MM.1S (cell line): Measurements from ENCODE around the gene CORO2A.

Source experiments
- EZH2 ChIP-seq: fragments of 300-600 bp; sonication (generic); optimal IDR thresholded peaks from 2 replicates; pipeline ENCODE3; 2017; ENCODE audit warnings: low read depth, mild to moderate bottlenecking, antibody characterized with exemption, low read length, mixed read lengths
- TF ChIP-seq, protein P1 (sequence below): fragments of 300-600 bp; sonication (generic); IDR thresholded peaks from 2 replicates; pipeline ENCODE4 v1.5.1; 2016; ENCODE audit warnings: antibody characterized with exemption, low read length, mixed read lengths

DNA sequence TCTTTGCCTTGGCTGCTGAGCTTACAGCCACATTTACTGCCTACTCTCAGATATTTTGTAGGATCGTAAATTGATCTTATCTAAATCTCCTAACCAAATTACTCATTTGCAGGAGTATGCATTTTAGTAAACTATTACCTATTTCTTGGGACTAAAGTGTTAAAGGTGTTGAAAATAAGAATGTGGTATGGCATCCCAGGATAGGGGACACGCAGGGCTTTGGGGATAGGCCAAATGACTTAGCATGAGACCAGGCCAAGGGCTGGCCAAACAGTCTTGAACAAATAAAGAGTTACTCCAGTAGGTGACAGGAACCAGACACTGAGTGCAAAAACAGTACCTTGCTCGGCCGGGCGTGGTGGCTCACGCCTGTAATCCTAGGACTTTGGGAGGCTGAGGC lies 37.9 kb upstream of the CORO2A start:
- TF ChIP-seq EZH2 = no peak
- TF ChIP-seq, protein P1, sequence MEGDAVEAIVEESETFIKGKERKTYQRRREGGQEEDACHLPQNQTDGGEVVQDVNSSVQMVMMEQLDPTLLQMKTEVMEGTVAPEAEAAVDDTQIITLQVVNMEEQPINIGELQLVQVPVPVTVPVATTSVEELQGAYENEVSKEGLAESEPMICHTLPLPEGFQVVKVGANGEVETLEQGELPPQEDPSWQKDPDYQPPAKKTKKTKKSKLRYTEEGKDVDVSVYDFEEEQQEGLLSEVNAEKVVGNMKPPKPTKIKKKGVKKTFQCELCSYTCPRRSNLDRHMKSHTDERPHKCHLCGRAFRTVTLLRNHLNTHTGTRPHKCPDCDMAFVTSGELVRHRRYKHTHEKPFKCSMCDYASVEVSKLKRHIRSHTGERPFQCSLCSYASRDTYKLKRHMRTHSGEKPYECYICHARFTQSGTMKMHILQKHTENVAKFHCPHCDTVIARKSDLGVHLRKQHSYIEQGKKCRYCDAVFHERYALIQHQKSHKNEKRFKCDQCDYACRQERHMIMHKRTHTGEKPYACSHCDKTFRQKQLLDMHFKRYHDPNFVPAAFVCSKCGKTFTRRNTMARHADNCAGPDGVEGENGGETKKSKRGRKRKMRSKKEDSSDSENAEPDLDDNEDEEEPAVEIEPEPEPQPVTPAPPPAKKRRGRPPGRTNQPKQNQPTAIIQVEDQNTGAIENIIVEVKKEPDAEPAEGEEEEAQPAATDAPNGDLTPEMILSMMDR = no peak
